ENCODE data around the gene COL8A1. TPM values are rescaled to one million over a fixed set of nuclear protein-coding genes. Genes with fewer than 3 reads are reported as not detected.

The COL8A1 gene
- total and polyA plus RNA-seq, 9 of the 15 experiments (the other 6 are each of a cell fraction or from before 2014, with no cell fraction given), result 0.07 TPM; not detected in 8

DNA sequence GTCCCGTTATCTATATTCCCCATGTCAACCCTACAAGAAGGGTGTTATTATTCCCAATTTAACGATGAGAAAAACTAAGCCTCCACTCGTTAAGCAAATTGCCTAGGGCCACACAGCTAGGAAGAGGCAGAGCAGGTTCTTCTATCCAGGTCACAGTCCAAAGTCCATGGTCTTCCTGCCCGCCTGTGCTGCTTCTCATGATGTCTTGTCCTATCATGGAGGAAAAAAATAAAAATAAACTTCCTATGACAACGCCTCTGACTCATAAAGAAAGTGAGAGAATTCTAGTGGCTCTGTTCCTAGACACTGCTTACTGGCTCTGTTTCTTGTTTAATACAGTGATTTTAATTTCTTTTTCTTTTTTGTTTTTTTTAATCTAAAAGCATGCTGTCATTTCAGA lies 9.7 kb downstream of the COL8A1 start (continued):
- TF ChIP-seq TEAD2 (tag; IDR thresholded peaks at IDR 0.05) (no peak), ZNF583 (CRISPR knock-in tag; IDR thresholded peaks at IDR 0.05) (no peak), BACH1 (tag; IDR thresholded peaks at IDR 0.05) (no peak), ZNF766 (CRISPR knock-in tag; conservative IDR thresholded peaks at IDR 0.05) (no peak), KLF10 (CRISPR knock-in tag; IDR thresholded peaks at IDR 0.05) (no peak), SRSF7 (optimal IDR thresholded peaks at IDR 0.05; ENCODE audit: low read depth, low read length) (no peak)

DNA sequence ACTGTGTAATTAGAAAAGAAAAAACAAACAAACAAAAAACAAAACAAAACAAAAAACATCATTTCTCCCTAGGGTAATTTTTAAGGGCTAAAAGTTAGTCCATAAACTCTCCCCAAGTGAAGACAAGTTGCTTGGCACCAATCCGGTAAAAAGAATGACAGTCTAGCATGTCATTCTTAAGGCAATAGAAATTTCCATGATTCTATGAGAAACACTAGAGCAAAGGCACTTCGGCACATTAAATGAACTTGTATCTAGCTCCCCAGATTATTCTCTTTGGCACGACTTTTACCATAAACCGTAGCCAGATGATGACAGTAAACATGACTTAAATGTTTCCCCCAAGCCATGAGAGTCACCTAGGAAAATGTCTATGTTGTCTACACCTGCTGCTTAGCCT lies 10.1 kb downstream of the COL8A1 start:
- Histone ChIP-seq H3K4me3 (no peak overlapping the region), H3K79me2 (ENCODE audit: control insufficient read depth, insufficient read depth, low read length) (no peaks in the 10 kb centered on the region), H3K9ac (ENCODE audit: insufficient read depth in 1 of 2, low read depth in 2 of 2, low read length in 2 of 2) (no peak overlapping the region), H3K4me2 (ENCODE audit: insufficient read depth, low read length) (no peak overlapping the region), H2AFZ (ENCODE audit: low read depth, low read length) (no peak overlapping the region), H3K4me1 (replicated peaks in 1 of 2; ENCODE audit: control insufficient read depth in 2 of 2, insufficient read depth in 2 of 2, low read length in 2 of 2) (no peaks in the 10 kb centered on the region), H4K20me1 (replicated peaks; ENCODE audit: control insufficient read depth, insufficient read depth, low read length) (no peaks in the 10 kb centered on the region), H3K9me3 (replicated peaks; ENCODE audit: control insufficient read depth, insufficient read depth, low read depth, low read length) (no peaks in the 10 kb centered on the region), H3K27me3 (ENCODE audit: control insufficient read depth in 2 of 2, insufficient read depth in 2 of 2, low read length in 2 of 2) (no peaks in the 10 kb centered on the region), H3K27ac (ENCODE audit: extremely low read depth, low read depth, low read length) (no peak overlapping the region), H3K36me3 (ENCODE audit: control insufficient read depth, insufficient read depth, low read length) (no peaks in the 10 kb centered on the region), H3K9me1 (ENCODE audit: control insufficient read depth, insufficient read depth, low read length) (no peaks in the 10 kb centered on the region)
- FAIRE-seq (no peak), DNase-seq (ENCODE audit: extremely low read depth in 1 of 4, low spot score in 3 of 4) (no peak), ATAC-seq (no peak)
- ChIA-PET CTCF (ENCODE audit: low intra/inter-chr PET ratio) (no interaction called here), POLR2A (interaction anchor here (0.7 to 0.8 kb wide), 2 partner anchors 15 to 1180 kb away, joined by 3 read pairs; no protein-coding TSS in a partner anchor)
- BruUV-seq (replicated peaks), result no TSS peak
- in situ Hi-C loops (cut with MboI), result no loop called here
- TF ChIP-seq ATF1 (CRISPR knock-in tag; IDR thresholded peaks at IDR 0.05) (no peak), ATF1 (tag; IDR thresholded peaks at IDR 0.05) (no peak), CHD1 (IDR thresholded peaks at IDR 0.05; ENCODE audit: low read length) (no peak), ESRRA (IDR thresholded peaks at IDR 0.05; ENCODE audit: borderline replicate concordance, low read depth) (no peak), ZNF431 (CRISPR knock-in tag; IDR thresholded peaks at IDR 0.05) (no peak), DDX20 (tag; IDR thresholded peaks at IDR 0.05; ENCODE audit: low read depth) (no peak), BRF1 (IDR thresholded peaks at IDR 0.05; ENCODE audit: borderline replicate concordance, extremely low read depth, insufficient read length) (no peak)
- TF ChIP-seq, protein P1, sequence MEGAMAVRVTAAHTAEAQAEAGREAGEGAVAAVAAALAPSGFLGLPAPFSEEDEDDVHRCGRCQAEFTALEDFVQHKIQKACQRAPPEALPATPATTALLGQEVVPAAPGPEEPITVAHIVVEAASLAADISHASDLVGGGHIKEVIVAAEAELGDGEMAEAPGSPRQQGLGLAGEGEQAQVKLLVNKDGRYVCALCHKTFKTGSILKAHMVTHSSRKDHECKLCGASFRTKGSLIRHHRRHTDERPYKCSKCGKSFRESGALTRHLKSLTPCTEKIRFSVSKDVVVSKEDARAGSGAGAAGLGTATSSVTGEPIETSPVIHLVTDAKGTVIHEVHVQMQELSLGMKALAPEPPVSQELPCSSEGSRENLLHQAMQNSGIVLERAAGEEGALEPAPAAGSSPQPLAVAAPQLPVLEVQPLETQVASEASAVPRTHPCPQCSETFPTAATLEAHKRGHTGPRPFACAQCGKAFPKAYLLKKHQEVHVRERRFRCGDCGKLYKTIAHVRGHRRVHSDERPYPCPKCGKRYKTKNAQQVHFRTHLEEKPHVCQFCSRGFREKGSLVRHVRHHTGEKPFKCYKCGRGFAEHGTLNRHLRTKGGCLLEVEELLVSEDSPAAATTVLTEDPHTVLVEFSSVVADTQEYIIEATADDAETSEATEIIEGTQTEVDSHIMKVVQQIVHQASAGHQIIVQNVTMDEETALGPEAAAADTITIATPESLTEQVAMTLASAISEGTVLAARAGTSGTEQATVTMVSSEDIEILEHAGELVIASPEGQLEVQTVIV (CRISPR knock-in tag; IDR thresholded peaks at IDR 0.05; ENCODE audit: borderline replicate concordance), result no peak
- TF ChIP-seq, protein P2, sequence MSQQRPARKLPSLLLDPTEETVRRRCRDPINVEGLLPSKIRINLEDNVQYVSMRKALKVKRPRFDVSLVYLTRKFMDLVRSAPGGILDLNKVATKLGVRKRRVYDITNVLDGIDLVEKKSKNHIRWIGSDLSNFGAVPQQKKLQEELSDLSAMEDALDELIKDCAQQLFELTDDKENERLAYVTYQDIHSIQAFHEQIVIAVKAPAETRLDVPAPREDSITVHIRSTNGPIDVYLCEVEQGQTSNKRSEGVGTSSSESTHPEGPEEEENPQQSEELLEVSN (IDR thresholded peaks at IDR 0.05; ENCODE audit: borderline replicate concordance in 1 of 2, extremely low read depth in 1 of 2, insufficient read depth in 1 of 2, insufficient read length in 1 of 2, low read depth in 1 of 2, low read length in 1 of 2, poor library complexity in 1 of 2, severe bottlenecking in 1 of 2), result no peak
- 0% methylated on average over 4 of the region's 4 CpGs for WGBS (ENCODE audit: insufficient coverage, low coverage, missing lambda C conversion rate)
- intact Hi-C loops (cut with micrococcal nuclease), result loop anchor here (5.0 kb wide), 1 partner anchor 159 kb away; no protein-coding TSS in a partner anchor
